OCI-M2 (cell line): Measurements from ENCODE around the gene TNFRSF21.

ENCODE experiments used
- DNase-seq: peaks from one replicate; lab custom pipeline; 2025; ENCODE audit not compliant: unreplicated experiment; lab: John Stamatoyannopoulos, UW

TNFRSF21 gene

GRCh38 chr6:47181681-47182080 is 128.0 kb downstream of the TNFRSF21 start:
- DNase-seq, result no peak
